HUES64 (cell line): Measurements from ENCODE around the gene CLCN5.

Experiments used
- H3K27ac ChIP-seq: 2 replicates; pipeline ENCODE4 v1.7.0; 2013; ENCODE audit warnings: low read depth, low read length, inconsistent platforms
- H3K27me3 ChIP-seq: 2 replicates; pipeline ENCODE4 v1.6.1; 2013; ENCODE audit warnings: mild to moderate bottlenecking, low read length; ENCODE audit not compliant: insufficient read depth
- H3K36me3 ChIP-seq: 2 replicates; pipeline ENCODE4 v1.6.1; 2013; ENCODE audit warnings: mild to moderate bottlenecking, low read length; ENCODE audit not compliant: insufficient read depth
- H3K4me1 ChIP-seq: 2 replicates; pipeline ENCODE4 v1.6.1; 2013; ENCODE audit warnings: mild to moderate bottlenecking, low read length, moderate library complexity; ENCODE audit not compliant: insufficient read depth
- H3K4me3 ChIP-seq: 2 replicates; pipeline ENCODE4 v1.5.1; 2013; ENCODE audit warnings: mild to moderate bottlenecking, low read length, moderate library complexity
- H3K9ac ChIP-seq: 2 replicates; pipeline ENCODE4 v1.6.1; 2013; ENCODE audit warnings: mild to moderate bottlenecking, low read depth, low read length
- H3K9me3 ChIP-seq: 2 replicates; pipeline ENCODE4 v1.6.1; 2013; ENCODE audit warnings: low read depth, low read length; ENCODE audit not compliant: insufficient read depth
- WGBS: fragments of 150-250, 120-280 bp; methylation state at CpG from one replicate; pipeline ENCODE4 v1.1.7; 2013; ENCODE audit warnings: missing lambda C conversion rate; 5-methylcytosine and 5-hydroxymethylcytosine counted together

Gene CLCN5

DNA sequence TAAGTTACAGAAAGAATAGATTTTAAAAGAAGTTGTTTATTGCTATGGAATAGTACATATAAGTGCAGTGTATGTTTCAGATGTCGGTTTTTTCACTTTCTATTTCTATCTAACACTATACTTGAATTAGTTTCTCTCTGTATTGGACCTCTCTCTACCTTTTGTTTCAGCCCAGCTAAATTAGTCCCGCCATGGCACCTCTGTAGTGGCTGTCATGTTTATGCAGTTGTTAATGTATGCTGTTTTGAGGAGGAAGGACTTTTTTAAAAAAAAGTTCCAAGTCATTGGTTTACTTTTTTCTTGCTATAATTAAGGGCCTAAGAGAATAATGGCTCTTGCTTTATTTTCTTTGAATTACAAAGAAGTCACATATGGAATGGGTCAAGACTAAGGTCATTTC lies 160.3 kb downstream of the CLCN5 start:
- Histone ChIP-seq H3K36me3 (no peaks in the 10 kb centered on the region), H3K27ac (no peak overlapping the region), H3K9me3 (no peaks in the 10 kb centered on the region), H3K27me3 (no peaks in the 10 kb centered on the region), H3K4me1 (no peaks in the 10 kb centered on the region), H3K4me3 (no peak overlapping the region), H3K9ac (no peak overlapping the region)
- 100% methylated on average over 1 of the region's 2 CpGs for WGBS

DNA sequence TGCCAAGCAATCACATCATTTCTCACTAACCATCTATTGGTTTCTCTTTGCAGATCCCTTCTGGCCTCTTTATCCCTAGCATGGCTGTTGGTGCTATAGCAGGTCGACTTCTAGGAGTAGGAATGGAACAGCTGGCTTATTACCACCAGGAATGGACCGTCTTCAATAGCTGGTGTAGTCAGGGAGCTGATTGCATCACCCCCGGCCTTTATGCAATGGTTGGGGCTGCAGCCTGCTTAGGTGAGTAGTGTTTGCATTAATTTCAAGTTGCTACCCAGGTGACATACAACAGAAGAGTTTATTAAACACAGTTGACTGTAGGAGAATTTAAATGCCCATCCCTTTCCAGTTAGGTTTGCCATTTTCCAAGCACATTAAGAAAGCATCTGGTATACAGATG lies 166.2 kb downstream of the CLCN5 start:
- no peak overlapping the region for H3K9ac ChIP-seq
- H3K9me3 ChIP-seq = no peaks in the 10 kb centered on the region
- no peak overlapping the region for H3K27ac ChIP-seq
- 84% methylated on average over 3 of the region's 3 CpGs for WGBS
- H3K27me3 ChIP-seq = no peaks in the 10 kb centered on the region
- no peaks in the 10 kb centered on the region for H3K4me1 ChIP-seq
- no peak overlapping the region for H3K4me3 ChIP-seq
- no peaks in the 10 kb centered on the region; the same call in 1 of the 2 replicates for H3K36me3 ChIP-seq

DNA sequence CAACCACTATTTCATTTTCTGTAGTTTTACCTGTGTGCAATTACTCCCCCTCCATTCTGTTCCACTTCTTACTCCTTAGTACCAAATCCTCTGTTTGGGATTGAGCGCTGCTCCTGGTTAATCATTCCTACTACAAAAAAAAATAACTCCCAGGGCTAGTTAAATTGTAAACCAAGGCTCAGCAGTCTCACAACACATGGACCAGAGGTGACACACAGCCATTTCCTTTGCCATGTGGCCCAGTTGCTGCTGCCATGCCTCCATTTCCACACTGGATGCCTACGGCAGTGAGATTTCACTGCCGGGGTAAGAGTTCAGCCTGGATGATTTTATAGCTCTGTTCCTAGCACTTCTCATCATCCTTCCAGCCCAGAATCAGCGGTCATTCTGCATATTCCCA lies 171.2 kb downstream of the CLCN5 start:
- H3K9ac ChIP-seq = no peak overlapping the region
- H3K36me3 ChIP-seq = no peaks in the 10 kb centered on the region; the same call in 1 of the 2 replicates
- H3K4me3 ChIP-seq = no peak overlapping the region
- no peaks in the 10 kb centered on the region for H3K9me3 ChIP-seq
- 90% methylated on average over 4 of the region's 4 CpGs for WGBS
- no peak overlapping the region for H3K27ac ChIP-seq
- no peaks in the 10 kb centered on the region for H3K4me1 ChIP-seq
- H3K27me3 ChIP-seq = no peaks in the 10 kb centered on the region

DNA sequence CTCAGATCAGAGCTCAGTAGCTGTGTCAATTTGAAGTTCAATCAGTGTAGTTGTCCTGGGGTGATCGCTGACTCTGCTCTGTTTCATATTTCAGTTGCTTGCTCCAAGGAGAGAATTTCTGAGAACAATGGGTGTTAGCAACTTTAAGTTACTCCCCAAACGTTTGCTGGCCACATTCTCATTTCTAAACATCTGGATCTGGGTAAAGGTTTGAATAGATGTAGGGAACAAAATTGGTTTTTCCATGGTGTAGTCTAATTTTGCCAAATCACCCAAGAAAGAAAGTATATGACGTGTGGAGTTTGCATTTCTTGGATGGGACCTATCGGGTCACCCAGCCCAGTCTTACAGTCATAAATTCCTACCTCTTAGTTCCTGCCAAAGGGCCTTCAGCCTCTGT lies 174.7 kb downstream of the CLCN5 start:
- Histone ChIP-seq H3K27me3 (no peaks in the 10 kb centered on the region), H3K36me3 (no peaks in the 10 kb centered on the region; the same call in 1 of the 2 replicates), H3K4me1 (peaks cover 4% of the 10 kb centered on the region; the same call in 1 of the 2 replicates), H3K4me3 (no peak overlapping the region), H3K9me3 (no peaks in the 10 kb centered on the region), H3K9ac (no peak overlapping the region), H3K27ac (no peak overlapping the region)
- 97% methylated on average over 2 of the region's 4 CpGs for WGBS

GRCh38 chrX:50098241-50098640 lies 175.8 kb downstream of the CLCN5 start:
- Histone ChIP-seq H3K4me3 (no peak overlapping the region), H3K9ac (no peak overlapping the region), H3K9me3 (no peaks in the 10 kb centered on the region), H3K36me3 (no peaks in the 10 kb centered on the region), H3K4me1 (peaks cover 4% of the 10 kb centered on the region; the same call in 1 of the 2 replicates), H3K27ac (no peak overlapping the region), H3K27me3 (no peaks in the 10 kb centered on the region)
- 95% methylated on average over 3 of the region's 3 CpGs for WGBS

DNA sequence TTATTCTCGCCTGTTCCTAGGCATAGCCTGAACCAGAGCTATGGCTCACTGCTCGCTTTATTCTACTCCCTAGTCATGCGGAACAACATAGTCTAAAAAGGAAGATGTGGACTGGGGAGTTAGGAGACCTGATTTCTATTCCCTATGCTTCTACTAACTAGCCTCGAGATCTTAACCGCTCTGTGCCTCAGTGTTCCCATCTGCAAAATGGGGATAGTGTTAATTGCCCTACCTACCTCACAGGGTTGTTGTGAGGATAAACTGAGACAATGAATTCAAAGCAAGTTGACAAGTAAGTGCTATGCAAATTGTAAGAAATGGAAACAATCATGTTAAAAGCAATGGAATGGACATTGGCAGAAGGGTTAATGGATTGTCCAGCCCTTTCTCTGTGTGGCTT lies 176.4 kb downstream of the CLCN5 start:
- H3K9ac ChIP-seq = no peak overlapping the region
- WGBS = 96% methylated on average over 4 of the region's 5 CpGs
- H3K27ac ChIP-seq = no peak overlapping the region
- peaks cover 4% of the 10 kb centered on the region; the same call in 1 of the 2 replicates for H3K4me1 ChIP-seq
- H3K4me3 ChIP-seq = no peak overlapping the region
- no peaks in the 10 kb centered on the region for H3K9me3 ChIP-seq
- no peaks in the 10 kb centered on the region for H3K36me3 ChIP-seq
- H3K27me3 ChIP-seq = no peaks in the 10 kb centered on the region

GRCh38 chrX:50099331-50099730 lies 176.9 kb downstream of the CLCN5 start:
- no peaks in the 10 kb centered on the region for H3K27me3 ChIP-seq

GRCh38 chrX:50100188-50100587 lies 177.8 kb downstream of the CLCN5 start:
- Histone ChIP-seq H3K9ac (no peak overlapping the region), H3K4me1 (peaks cover 4% of the 10 kb centered on the region; the same call in 1 of the 2 replicates), H3K9me3 (no peaks in the 10 kb centered on the region), H3K27me3 (no peaks in the 10 kb centered on the region), H3K36me3 (no peaks in the 10 kb centered on the region), H3K4me3 (no peak overlapping the region), H3K27ac (no peak overlapping the region)
- WGBS = 100% methylated on average over 1 of the region's 3 CpGs

More at GRCh38 chrX:50099331-50099730, 176.9 kb downstream of the CLCN5 start:
- no peak overlapping the region for H3K9ac ChIP-seq
- H3K9me3 ChIP-seq = no peaks in the 10 kb centered on the region
- H3K27ac ChIP-seq = no peak overlapping the region
- no peaks in the 10 kb centered on the region for H3K36me3 ChIP-seq
- H3K4me3 ChIP-seq = no peak overlapping the region
- peaks cover 4% of the 10 kb centered on the region; the same call in 1 of the 2 replicates for H3K4me1 ChIP-seq
- WGBS = 85% methylated on average over 4 of the region's 4 CpGs

GRCh38 chrX:50103176-50103575 lies 180.8 kb downstream of the CLCN5 start:
- H3K36me3 ChIP-seq = no peaks in the 10 kb centered on the region
- no peak overlapping the region for H3K4me3 ChIP-seq
- H3K4me1 ChIP-seq = peaks cover 11% of the 10 kb centered on the region
- H3K27me3 ChIP-seq = no peaks in the 10 kb centered on the region
- H3K9ac ChIP-seq = no peak overlapping the region
- 100% methylated on average over 1 of the region's 1 CpG for WGBS
- H3K27ac ChIP-seq = no peak overlapping the region
- H3K9me3 ChIP-seq = no peaks in the 10 kb centered on the region

GRCh38 chrX:50103866-50104566 lies 181.6 kb downstream of the CLCN5 start:
- Histone ChIP-seq H3K27ac (no peak overlapping the region), H3K9me3 (no peaks in the 10 kb centered on the region), H3K4me3 (no peak overlapping the region), H3K9ac (no peak overlapping the region), H3K27me3 (no peaks in the 10 kb centered on the region), H3K4me1 (peaks cover 18% of the 10 kb centered on the region), H3K36me3 (no peaks in the 10 kb centered on the region)
- 86% methylated on average over 4 of the region's 5 CpGs for WGBS

- Histone ChIP-seq H3K27me3 (no peaks in the 10 kb centered on the region), H3K36me3 (no peaks in the 10 kb centered on the region), H3K4me1 (peaks cover 18% of the 10 kb centered on the region), H3K27ac (no peak overlapping the region), H3K9me3 (no peaks in the 10 kb centered on the region), H3K4me3 (no peak overlapping the region), H3K9ac (no peak overlapping the region)
- WGBS = 95% methylated on average over 6 of the region's 6 CpGs
Observed at GRCh38 chrX:50106051-50106675, 183.8 kb downstream of the CLCN5 start.
